HG02981 (cell line): ENCODE measurements around the gene HYPK.
"Not testable (repeated sequence)": the region's sequence is repeated elsewhere in the genome, so short reads cannot be mapped to it uniquely, and the experiment has no call there.

Source experiments
- ATAC-seq: cut with Tn5 transposase; IDR thresholded peaks from one replicate; pipeline ENCODE4 v1.9.1; 2021; ENCODE audit warnings: mild to moderate bottlenecking, moderate library complexity; ENCODE audit not compliant: unreplicated experiment

The HYPK gene

DNA sequence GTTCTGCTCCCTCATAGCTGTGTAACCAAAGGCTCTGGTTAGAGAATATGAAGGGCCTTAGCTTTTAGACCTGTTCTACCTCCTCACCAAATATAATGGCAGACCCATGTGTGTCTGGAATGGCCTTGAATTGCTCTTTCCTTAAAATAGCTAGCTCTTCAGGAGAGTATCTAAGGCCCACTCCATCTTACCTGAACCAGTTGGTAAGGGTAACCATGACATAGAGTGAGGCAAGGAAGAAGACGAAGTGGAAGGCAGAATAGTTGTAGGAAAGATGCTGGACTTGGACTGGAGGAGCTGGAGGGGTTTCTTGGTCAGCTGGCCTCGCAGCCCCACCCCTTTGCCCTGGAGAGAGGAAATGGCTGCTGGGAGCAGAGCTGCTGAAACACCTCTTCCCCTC lies 5.2 kb upstream of the HYPK start:
- ATAC-seq = no peak

DNA sequence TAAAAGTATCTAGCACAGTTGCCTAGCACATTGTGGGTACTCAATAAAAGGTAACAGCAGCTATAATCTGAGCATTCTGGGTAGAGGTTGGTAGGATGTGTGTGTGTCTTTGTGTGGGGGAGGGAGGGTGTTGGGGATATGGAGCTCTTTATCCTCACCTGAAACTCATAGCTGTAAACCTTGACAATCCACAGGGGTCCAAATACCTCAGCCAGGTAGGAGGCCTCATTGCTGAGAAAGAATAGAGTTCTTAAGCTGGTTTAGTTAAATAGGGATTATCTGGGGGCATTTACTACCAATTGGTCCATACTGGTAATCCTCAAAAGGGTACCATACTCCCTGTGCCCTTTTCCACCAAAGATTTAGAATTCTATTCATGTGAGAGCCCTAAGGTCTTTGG lies 4.4 kb upstream of the HYPK start:
- no peak for ATAC-seq

DNA sequence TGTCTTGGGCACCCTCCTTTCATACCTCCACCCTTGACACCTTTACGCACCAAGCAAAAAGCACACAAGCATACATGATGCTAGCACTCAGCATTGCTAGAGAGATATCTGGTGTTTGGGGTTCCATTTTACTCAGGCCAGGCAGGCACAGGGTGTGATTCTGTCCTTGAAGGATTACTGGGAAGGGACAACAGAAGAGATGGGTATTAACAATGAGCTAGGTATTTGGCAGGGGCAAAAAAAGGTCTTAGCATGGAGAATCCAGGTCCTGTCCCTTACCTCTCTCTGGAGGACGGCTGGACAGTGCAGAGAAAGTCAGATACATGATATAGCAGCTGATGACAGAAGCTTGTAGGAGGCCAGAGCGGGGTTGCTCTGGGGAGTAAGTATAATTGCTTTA lies 3.8 kb upstream of the HYPK start:
- no peak for ATAC-seq

DNA sequence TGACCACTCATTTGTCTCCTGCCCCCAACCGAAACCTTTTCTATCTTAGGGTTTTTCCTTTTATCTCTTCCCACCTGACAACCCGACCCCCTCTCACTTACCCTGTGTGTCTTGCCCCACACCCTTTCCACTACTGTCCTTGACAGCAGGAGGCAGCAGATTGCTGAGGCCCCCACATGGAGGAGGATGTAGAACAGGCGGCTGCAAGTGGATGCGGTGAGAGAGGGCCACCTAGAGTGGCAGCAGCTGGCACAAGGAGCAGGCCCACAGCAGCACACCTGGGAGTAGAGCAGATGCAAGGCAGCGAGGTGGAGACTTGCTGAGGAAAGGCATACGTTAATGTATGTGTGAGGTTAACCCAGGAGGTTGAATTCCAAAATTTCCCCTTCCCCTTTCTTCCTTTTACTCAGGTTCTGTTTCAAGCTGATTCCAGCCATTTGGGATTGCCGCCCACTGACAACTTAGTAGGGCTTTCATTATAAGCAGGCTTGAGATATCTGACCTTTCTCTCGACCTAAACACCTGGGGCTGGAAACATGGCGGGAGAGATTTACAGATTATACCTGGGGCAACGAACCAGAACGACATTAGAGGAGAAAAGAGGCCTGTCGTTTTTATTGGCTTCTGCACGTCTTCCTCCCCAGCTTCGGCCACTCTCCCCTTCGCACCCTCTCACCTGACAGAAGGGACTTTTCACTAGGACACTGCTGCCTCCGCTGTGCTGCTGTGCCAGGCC lies 1.0 kb upstream of the HYPK start:
- no peak for ATAC-seq

DNA sequence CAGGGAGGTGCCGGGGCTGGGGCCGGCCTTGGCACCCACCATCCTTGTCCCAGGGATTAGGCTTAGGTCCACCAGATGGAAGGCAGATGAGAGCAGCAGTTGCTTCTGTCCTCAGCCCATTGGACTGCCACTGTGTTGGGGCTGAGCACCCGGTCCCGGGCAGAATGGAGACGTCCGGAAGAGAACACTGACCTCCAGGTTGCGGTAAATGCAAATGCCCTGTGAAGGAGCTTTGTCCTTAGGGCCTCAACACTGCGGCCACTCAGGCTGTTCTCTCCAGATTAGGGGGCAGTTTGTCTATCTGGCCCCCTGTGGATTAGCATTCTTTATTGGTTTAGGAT lies 484 bp upstream of the HYPK start, which contains the start of gene SERINC4:
Gene SERINC4, minus strand, starts transcription at position 276 of the 341 bp plus-strand sequence. Its CDS starts 234 bp downstream, at position 42.
- no peak for ATAC-seq

DNA sequence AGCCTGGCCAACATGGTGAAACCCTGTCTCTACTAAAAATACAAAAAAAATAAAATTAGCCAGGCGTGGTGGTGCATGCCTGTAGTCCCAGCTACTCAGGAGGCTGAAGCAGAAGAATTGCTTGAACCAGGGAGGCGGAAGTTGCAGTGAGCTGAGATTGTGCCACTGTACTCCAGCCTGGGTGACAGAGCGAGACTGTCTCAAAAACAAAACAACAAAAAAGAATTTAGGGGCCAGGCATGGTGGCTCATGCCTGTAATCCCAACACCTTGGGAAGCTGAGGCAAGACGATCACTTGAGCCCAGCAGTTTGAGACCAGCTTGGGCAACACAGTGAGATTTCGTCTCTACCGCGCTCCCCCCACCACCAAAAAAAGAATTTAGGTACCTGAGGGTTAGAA lies 2.3 kb downstream of the HYPK start:
- ATAC-seq = not testable (repeated sequence)

DNA sequence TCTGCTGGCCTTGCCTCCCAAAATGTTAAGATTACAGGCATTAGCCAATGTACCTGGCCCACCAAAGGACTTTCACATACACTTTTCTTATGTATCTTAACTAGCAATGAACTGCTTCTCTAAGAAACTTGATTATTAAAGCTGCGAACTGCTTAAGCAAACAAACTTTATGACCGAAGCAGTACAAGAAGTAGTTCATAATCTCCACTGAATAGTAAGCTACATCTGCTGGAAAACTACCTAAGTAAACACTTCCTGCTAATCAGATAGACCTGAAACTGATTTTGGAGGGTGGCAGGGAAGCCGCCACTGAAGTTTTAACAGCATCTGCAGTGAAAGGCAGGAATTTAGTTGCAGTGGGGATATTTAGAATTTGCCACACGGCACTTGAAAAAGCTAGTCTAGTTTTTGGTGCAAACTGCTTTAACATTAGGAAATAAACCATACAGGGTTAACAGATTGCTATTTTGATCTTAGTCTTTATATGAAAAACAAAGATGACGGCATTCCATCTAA lies 8.1 kb downstream of the HYPK start:
- no peak for ATAC-seq

DNA sequence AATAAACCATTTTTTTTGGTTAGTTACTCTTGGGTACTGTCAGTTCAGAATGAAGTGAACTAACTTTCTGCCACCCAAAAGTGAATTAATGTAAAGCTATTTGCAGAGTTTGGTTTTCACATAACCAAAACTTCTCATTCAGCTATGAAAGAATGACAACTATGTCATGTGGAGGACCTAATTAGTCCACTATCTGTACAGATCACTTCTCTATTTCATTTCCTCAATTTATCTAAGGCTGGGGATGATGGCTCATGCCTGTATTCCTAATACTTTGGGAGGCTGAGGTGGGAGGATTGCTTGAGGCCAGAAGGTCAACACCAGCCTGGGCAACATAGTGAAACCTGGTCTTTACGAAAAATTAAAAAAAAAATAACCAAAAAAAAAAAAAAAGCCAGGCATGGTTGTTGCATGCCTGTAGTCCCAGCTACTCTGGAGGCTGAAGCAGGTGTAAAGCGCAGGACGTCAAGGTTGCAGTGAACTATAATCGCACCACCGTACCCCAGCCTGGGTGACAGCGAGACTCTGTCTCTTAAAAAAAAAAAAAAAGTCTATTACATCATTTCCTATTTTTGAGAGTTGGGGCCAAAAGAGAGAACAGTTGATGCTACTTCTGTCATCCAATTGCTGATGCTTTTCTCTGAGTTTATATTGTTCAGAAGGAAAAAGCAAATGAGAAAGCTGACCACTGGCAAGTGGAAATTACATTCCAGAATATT lies 8.7 kb downstream of the HYPK start:
- ATAC-seq = no peak

DNA sequence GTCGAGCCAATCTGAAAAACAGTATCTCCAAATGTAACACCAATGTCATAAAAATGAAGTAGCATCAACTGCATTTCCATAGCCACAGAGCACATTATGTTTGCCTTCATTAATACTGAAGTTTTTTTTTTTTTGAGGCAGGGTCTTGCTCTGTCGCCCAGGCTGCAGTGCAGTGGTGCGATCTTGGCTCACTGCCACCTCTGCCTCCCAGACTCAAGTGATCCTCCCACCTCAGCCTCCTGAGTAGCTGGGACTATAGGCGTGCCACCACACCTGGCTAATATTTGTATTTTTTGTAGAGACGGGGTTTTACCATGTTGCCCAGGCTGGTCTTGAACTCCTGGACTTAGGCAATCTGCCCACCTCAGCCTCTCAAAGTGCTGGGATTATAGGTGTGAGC lies 14.7 kb downstream of the HYPK start:
- not testable (repeated sequence) for ATAC-seq

DNA sequence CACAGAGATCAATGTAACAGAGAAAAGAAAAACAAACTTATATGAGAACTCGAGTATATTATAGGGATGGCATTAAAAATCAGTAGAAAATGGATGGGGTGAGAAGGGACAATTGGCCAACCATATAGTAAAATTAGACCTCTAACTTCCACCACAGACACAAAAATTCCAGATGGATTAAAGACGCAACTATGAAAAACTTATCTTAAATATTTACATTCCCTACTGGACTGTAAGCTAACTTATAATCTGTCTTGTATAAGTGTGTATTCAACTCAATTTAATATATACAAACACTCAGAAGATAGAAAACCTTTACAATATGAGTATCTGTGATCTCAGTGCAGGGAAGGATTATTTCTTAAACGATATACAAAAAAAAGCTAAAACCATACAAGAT lies 21.1 kb downstream of the HYPK start:
- ATAC-seq = no peak

DNA sequence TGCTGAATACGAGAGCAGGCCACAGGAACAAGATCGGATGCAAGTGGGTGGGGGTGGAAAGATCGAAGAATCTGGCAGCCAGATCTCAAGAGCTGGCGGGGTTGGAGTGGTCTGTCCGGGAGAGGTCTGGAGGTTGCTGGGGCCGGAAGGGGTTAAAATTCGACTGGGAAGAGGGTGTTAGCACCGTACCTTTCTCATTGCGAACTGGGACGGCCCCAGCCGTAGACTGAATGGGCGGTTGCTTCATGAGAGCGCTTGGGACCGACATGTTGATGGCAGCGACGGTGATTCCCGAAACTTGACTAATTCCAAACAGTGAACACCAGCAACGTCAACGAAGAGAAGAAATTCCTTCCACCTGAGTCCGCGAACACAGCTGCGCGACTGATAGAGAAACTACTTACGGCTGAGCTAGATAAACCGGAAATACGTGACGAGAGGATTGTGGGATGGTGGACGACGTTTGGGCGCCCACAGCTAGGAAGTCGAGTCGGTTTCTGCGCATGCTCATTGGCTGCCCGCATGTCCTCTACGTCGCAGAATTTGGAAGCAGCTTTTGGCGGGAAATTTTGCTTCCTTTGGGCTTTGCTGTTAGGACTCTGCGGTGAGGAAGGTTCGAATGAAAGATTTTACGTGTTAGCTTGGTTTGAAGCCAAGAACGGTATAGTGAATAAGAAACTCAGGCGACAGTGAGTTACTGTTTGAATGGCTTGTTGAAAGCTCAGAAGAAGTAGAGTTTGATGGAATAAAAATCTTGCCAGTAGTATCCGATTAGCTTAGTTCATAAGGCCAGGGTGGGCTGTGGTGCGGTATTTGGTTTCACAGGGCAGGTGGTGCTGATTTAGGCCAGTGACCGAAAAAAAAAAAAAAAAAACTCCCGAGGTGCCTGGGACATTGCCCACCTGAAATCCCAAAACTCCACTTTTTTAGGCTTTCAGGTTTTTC lies 24.2 kb downstream of the HYPK start, which contains the start of gene MFAP1:
Gene MFAP1, minus strand, starts transcription at position 389 of the 945 bp plus-strand sequence. Its CDS starts 121 bp downstream, at position 268.
- ATAC-seq = peak; percentile 75

DNA sequence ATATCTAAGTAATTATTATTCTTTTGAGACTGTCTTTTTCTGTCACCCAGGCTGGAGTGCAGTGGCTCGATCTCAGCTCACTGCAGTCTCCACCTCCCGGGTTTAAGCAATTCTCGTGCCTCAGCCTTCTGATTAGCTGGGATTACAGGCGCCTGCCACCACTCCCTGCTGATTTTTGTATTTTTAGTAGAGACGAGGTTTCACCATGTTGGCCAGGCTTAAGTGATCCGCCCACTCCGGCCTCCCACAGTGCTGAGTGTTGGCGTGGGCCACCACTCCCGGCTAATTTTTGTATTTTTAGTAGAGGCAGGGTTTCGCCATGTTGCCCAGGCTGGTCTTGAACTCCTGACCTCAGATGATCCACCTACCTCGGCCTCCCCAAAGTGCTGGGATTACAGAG lies 24.9 kb downstream of the HYPK start:
- ATAC-seq = not testable (repeated sequence)

DNA sequence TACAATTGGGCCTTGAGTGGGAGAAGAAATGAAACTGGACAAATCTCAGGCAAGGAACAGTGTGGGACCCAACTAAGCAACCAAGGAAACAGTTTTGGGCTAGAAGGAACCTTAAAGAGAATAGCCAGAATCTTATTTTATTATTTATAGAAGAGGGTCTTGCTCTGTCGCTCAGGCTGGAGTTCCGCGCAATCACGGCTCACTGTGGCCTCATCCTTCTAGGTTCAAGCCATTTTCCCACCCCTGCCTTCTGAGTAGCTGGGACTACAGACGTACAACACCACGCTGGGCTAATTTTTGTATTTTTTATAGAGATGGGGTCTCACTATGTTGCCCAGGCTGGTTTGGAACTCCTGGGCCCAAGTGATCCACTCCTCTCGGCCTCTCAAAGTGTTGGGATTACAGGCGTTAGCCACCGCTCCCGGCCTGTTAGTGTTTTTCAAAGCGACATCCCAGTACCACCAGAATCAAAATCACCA lies 25.7 kb downstream of the HYPK start:
- ATAC-seq = no peak

DNA sequence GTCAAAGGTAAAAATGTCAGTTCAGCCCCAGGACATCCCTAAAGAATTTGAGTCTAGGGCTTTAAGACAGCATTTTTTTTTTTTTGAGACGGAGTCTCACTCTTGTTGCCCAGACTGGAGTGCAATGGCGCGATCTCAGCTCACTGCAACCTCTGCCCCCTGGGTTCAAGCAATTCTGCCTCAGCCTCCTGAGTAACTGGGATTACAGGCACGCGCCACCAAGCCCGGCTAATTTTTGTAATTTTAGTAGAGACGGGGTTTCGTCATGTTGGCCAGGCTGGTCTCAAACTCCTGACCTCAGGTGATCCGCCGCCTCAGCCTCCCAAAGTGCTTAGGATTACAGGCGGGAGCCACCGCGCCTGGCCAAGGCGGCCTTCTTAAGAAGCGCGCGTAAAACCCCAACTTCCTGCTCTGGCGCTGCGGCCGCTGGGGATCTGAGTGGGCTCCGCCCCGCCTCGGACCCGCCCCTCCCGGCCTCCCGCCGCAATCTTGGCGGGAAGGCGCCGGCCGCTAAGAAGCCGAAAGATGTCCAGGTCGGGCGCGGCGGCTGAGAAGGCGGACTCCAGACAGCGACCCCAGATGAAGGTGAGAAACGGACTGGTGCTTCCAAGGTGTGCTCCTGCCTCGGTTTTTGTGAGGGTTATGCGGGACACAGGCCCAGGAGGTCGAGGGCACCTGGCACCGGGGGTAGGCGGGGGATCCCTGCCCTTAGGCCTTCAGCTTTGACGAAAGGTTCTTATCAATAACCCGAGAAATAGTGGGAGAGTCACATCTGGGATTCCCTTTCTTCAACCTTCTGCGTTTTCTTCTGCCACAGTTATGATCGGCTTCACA lies 26.3 kb downstream of the HYPK start, which contains the start of gene WDR76:
Gene WDR76, plus strand, starts transcription at position 495 of the 834 bp plus-strand sequence. Its CDS starts 31 bp downstream, at position 526.
- ATAC-seq = peak; percentile 61

DNA sequence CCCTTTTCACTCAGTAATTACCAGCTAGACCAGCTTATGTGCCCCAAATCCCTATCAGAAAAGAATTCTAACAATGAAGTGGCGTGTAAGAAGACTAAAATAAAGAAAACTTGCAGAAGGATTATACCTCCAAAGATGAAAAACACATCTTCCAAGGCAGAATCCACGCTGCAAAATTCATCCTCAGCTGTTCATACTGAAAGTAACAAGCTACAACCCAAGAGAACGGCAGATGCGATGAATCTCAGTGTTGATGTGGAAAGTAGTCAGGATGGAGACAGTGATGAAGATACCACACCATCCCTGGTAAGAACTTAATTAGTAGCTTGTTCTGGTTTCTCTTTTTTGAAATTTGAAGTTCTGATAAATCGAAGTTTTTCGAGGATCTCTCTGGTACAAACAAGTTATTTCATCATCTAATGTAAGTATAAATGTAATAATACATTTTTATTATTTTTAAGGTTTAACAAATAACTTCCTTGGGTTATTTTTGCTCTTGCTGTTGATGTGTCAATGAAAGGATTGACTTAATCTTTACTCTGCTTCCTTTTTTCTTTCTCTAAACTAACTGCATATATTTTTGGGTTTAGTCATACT lies 27.8 kb downstream of the HYPK start:
- no peak for ATAC-seq

DNA sequence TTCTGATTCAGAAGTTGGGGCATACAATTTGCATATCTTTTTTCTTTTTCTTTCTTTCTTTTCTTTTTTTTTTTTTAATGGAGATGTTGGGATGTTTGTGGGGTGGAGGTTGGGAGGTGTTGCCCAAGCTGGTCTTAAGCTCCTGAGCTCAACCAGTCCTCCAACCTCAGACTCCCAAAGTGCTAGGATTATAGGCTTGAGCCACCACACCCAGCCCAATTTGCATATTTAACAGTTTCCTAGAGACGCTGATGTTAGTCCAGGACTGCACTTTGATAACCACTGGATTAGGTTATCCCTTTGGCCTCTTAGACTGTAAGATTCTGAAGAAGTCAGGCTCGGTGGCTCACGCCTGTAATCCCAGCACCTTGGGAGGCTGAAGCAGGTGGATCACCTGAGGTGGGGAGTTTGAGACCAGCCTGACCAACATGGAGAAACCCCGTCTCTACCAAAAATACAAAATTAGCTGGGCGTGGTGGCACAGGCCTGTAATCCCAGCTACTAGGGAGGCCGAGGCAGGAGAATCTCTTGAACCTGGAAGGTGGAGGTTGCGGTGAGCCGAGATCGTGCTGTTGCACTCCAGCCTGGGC lies 29.6 kb downstream of the HYPK start:
- not testable (repeated sequence) for ATAC-seq

DNA sequence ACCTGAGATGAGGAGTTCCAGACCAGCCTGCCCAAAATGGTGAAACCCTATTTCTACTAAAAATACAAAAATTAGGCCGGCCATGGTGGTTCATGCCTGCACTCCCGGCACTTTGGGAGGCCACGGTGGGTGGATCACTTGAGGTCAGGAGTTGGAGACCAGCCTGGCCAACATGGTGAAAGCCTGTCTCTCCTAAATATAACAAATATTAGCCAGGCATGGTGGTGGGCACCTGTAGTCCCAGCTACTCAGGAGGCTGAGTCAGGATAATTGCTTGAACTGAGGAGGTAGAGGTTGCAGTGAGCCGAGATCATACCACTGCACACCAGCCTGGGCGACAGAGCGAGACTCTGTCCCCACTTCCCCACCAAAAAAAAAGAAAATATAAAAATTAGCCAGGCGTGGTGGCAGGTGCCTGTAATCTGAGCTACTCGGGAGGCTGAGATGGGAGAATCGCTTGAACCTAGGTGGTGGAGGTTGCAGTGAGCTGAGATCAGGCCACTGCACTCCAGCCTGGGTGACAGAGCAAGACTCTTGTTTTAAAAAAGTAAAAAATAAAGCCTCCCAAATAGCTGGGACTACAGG lies 30.4 kb downstream of the HYPK start:
- ATAC-seq = not testable (repeated sequence)

DNA sequence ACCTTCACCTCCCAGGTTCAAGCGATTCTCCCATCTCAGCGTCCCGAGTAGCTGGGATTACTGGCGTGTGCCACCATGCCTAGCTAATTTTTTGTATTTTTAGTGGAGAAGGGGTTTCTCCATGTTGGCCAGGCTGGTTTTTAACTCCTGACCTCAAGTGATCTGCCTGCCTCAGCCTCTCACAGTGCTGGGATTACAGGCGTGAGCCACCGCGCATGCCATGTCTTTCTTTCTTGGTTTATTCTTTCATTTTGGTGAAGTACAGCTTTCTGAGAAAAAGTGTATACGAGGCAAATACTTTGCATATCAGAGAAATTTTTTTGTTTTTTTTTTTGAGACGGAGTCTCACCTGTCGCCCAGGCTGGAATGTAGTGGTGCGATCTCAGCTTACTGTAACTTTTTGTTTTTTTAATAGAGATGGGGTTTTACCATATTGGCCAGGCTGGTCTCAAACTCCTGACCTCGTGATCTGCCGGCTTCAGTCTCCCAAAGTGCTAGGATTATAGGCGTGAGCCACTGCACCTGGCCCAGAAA lies 31.2 kb downstream of the HYPK start:
- ATAC-seq = not testable (repeated sequence)
